Measurements from ENCODE around the gene PLXDC1.

DNA sequence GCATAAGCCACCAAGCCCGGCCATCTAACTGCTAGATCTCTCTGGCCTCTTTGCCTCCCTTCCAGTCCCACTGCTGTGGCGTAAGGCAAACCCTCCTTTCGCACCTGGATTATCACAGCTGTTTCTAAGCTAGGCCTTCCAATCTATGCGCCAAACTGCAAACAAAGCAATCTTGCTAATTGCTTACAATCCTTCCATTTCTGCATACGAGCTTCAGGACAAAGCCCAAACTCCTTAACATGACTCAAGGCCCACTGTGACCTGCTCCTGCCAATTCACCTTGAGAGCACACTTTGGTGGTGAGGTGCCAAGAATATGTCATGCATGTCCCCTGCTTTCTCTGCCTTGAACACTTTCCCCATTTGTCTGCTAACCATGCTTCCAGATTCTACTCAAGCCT lies 20.5 kb upstream of the PLXDC1 start:
- TF ChIP-seq, protein P1, sequence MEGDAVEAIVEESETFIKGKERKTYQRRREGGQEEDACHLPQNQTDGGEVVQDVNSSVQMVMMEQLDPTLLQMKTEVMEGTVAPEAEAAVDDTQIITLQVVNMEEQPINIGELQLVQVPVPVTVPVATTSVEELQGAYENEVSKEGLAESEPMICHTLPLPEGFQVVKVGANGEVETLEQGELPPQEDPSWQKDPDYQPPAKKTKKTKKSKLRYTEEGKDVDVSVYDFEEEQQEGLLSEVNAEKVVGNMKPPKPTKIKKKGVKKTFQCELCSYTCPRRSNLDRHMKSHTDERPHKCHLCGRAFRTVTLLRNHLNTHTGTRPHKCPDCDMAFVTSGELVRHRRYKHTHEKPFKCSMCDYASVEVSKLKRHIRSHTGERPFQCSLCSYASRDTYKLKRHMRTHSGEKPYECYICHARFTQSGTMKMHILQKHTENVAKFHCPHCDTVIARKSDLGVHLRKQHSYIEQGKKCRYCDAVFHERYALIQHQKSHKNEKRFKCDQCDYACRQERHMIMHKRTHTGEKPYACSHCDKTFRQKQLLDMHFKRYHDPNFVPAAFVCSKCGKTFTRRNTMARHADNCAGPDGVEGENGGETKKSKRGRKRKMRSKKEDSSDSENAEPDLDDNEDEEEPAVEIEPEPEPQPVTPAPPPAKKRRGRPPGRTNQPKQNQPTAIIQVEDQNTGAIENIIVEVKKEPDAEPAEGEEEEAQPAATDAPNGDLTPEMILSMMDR (IDR thresholded peaks at IDR 0.05), result no peak
- TF ChIP-seq POLR2A (IDR thresholded peaks at IDR 0.05), result no peak
